NCI-H1694 treated with DMSO at 0.1 percent for 48 hours (cell line): ENCODE data around the gene OR4X1.
"Not testable (repeated sequence)": the region's sequence is repeated elsewhere in the genome, so short reads cannot be mapped to it uniquely, and the experiment has no call there.

Source experiments
- DNase-seq: peaks from one replicate; lab custom pipeline; 2025; lab: John Stamatoyannopoulos, UW

OR4X1 gene

GRCh38 chr11:48263423-48263911, at the start of gene OR4X1:
OR4X1 (plus strand) TSS chr11:48263861; CDS start chr11:48263861, 0 bp downstream.
- no peak for DNase-seq

GRCh38 chr11:48216510-48216909, 47.2 kb upstream of the OR4X1 start, which contains the start of gene OR4B1:
OR4B1 (plus strand) TSS chr11:48216810; CDS start chr11:48216810, 0 bp downstream.
- no peak for DNase-seq

- no peak for DNase-seq
These were observed 34.9 kb upstream of the OR4X1 start for GRCh38 chr11:48228761-48229160.

GRCh38 chr11:48230057-48230456, 33.6 kb upstream of the OR4X1 start:
- DNase-seq, result not testable (repeated sequence)

- DNase-seq, result no peak
These were observed 25.9 kb upstream of the OR4X1 start for GRCh38 chr11:48237727-48238126.

- no peak for DNase-seq
These were observed 21.2 kb upstream of the OR4X1 start for GRCh38 chr11:48242501-48242900.

- DNase-seq, result no peak
These were observed 18.9 kb upstream of the OR4X1 start, which contains the start of gene OR4X2 for GRCh38 chr11:48244804-48245203. OR4X2 (plus strand) TSS chr11:48245104; CDS start chr11:48245104, 0 bp downstream.

- no peak for DNase-seq
These were observed 14.8 kb upstream of the OR4X1 start for GRCh38 chr11:48248902-48249301.

GRCh38 chr11:48261600-48261999, 2.1 kb upstream of the OR4X1 start:
- DNase-seq, result no peak

- DNase-seq, result no peak
These were observed 7.0 kb downstream of the OR4X1 start for GRCh38 chr11:48270621-48271020.

GRCh38 chr11:48272606-48273005, 8.9 kb downstream of the OR4X1 start:
- no peak for DNase-seq

- no peak for DNase-seq
These were observed 42.3 kb downstream of the OR4X1 start, which contains the start of gene OR4S1 for GRCh38 chr11:48305923-48306322. OR4S1 (plus strand) TSS chr11:48306223; CDS start chr11:48306223, 0 bp downstream.

GRCh38 chr11:48307760-48308386, 44.2 kb downstream of the OR4X1 start:
- DNase-seq, result peak; percentile 46

- DNase-seq, result not testable (repeated sequence)
These were observed 49.9 kb downstream of the OR4X1 start for GRCh38 chr11:48313590-48313989.
